A673 (cell line): ENCODE results near the gene METTL4. TPM values are rescaled to one million over a fixed set of nuclear protein-coding genes. Genes with fewer than 3 reads are reported as not detected.
"Not testable (repeated sequence)": the region's sequence is repeated elsewhere in the genome, so short reads cannot be mapped to it uniquely, and the experiment has no call there.

Source experiments
- BruUV-seq: library from RNA; stranded (reverse); fragments of 400-500 nt; replicated peaks from 2 replicates; lab custom pipeline; 2021; lab: Mats Ljungman, UMichigan
- CTCF ChIA-PET: fragments of 300-600 bp; sonication (Branson Sonifier 250); formaldehyde crosslinking; loops from one replicate; lab custom pipeline; 2022; ENCODE audit warnings: antibody characterized with exemption; lab: Charles Lee
- POLR2A ChIA-PET: fragments of 300-600 bp; sonication (Branson Sonifier 250); formaldehyde crosslinking; loops from one replicate; lab custom pipeline; 2022; ENCODE audit warnings: antibody characterized with exemption; ENCODE audit not compliant: low non-redundant PET; lab: Charles Lee
- DNase-seq: peaks from one replicate; pipeline ENCODE4 v3.0.0-alpha.2; 2015; ENCODE audit warnings: low spot score
- H3K27ac ChIP-seq: fragments of 200-600 bp; sonication (generic); 2 replicates; pipeline ENCODE4 v1.5.1; 2016; ENCODE audit warnings: mixed run types, low read depth, mild to moderate bottlenecking, mixed read lengths, antibody characterized with exemption, low read length; ENCODE audit not compliant: poor library complexity, severe bottlenecking
- H3K27me3 ChIP-seq: fragments of 200-600 bp; sonication (generic); replicated peaks from 2 replicates; pipeline ENCODE4 v1.6.1; 2017; ENCODE audit warnings: mixed run types, low read depth, mild to moderate bottlenecking, mixed read lengths, antibody characterized with exemption, low read length; ENCODE audit not compliant: insufficient read depth, poor library complexity
- H3K36me3 ChIP-seq: fragments of 200-600 bp; sonication (generic); 2 replicates; pipeline ENCODE4 v1.6.1; 2016; ENCODE audit warnings: mixed run types, mild to moderate bottlenecking, mixed read lengths, antibody characterized with exemption, low read length; ENCODE audit not compliant: insufficient read depth, poor library complexity, severe bottlenecking
- H3K4me1 ChIP-seq: fragments of 200-600 bp; sonication (generic); 2 replicates; pipeline ENCODE4 v1.6.1; 2017; ENCODE audit warnings: mixed run types, mild to moderate bottlenecking, mixed read lengths, antibody characterized with exemption, low read length; ENCODE audit not compliant: insufficient read depth, poor library complexity, severe bottlenecking
- H3K4me3 ChIP-seq: fragments of 200-600 bp; sonication (generic); 2 replicates; pipeline ENCODE4 v1.5.1; 2016; ENCODE audit warnings: low read depth, mixed run types, mild to moderate bottlenecking, mixed read lengths, low read length; ENCODE audit not compliant: poor library complexity, severe bottlenecking
- H3K9me3 ChIP-seq: fragments of 200-600 bp; sonication (generic); 2 replicates; pipeline ENCODE4 v1.6.1; 2016; ENCODE audit warnings: mixed run types, low read depth, mild to moderate bottlenecking, mixed read lengths, antibody characterized with exemption, low read length; ENCODE audit not compliant: poor library complexity, severe bottlenecking
- EZH2 ChIP-seq: fragments of 200-600 bp; sonication (generic); IDR thresholded peaks from 2 replicates; pipeline ENCODE4 v1.6.1; 2017; ENCODE audit warnings: borderline replicate concordance, low read depth, mild to moderate bottlenecking, mixed read lengths, antibody characterized with exemption, low read length; ENCODE audit not compliant: poor library complexity, severe bottlenecking
- intact Hi-C: fragments of 100-400 bp; cut with micrococcal nuclease; formaldehyde crosslinking; loops from one replicate; pipeline ENCODE4 v1.10.0; 2022; ENCODE audit not compliant: unreplicated experiment
- total RNA-seq: library from RNA; stranded (reverse); gene quantifications from 2 replicates; pipeline ENCODE4 v1.2.3, GENCODE V29; 2021
- TF ChIP-seq, protein P1 (sequence below): fragments of 300-800, 200-600 bp; sonication (generic); conservative IDR thresholded peaks from 2 replicates; pipeline ENCODE4 v1.5.1; 2017; ENCODE audit warnings: low read depth, mild to moderate bottlenecking, antibody characterized with exemption, low read length, moderate library complexity, mixed read lengths

Gene METTL4
- total RNA-seq, 1 experiment from 2014 or later: 26.4 TPM

DNA sequence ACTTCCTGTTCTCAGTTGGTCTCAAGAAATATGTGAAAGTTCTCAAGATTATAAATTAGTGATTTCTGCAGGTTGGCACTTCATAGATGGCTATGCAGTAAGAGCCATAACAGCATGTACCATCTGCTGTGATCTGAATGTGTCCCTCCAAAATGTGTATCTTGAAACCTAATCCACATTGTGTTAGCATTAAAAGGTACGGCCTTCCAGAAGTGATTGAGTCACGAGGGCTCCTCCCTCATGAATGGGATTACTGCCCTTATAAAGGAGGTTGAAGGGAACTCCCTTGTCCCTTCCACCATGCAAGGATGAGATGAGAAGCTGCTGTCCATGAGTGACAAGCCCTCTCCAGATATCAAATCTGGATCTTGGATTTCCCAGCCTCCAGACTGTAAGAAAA, 45.0 kb downstream of the METTL4 start:
- H3K36me3 ChIP-seq: no peaks in the 10 kb centered on the region

DNA sequence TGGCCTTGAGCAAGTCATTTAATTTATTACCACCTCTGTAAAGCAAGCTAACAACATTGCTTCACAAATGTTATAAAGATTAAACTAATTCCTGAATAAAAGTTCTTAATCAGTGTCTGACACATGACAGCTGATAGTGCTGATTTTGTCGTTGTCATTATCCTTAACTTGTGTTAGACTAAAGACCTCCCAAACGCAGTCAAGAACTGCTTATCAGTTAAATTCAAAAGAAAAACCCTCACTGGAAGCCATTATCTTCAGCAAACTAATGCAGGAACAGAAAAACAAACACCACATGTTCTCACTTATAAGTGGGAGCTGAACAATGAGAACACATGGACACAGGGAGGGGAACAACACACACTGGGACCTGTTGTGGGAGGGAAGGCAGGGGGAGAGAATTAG, 46.5 kb downstream of the METTL4 start:
- H3K27me3 ChIP-seq, H3K27ac ChIP-seq, H3K9me3 ChIP-seq, H3K36me3 ChIP-seq, DNase-seq, CTCF ChIA-PET, intact Hi-C loops, H3K4me3 ChIP-seq, BruUV-seq: not testable (repeated sequence)
- peaks cover 13% of the 10 kb centered on the region for H3K4me1 ChIP-seq
- POLR2A ChIA-PET: interaction anchor here (0.7 kb wide), 1 partner anchor 655 kb away, joined by 3 read pairs; no protein-coding TSS in a partner anchor

More for the DNA sequence above, 45.0 kb downstream of the METTL4 start:
- POLR2A ChIA-PET: no interaction called here
- H3K27ac ChIP-seq: no peak overlapping the region
- DNase-seq: no peak
- no peaks in the 10 kb centered on the region for H3K9me3 ChIP-seq
- H3K4me3 ChIP-seq: no peak overlapping the region
- peaks cover 13% of the 10 kb centered on the region for H3K4me1 ChIP-seq
- intact Hi-C loops: no loop called here
- TF ChIP-seq EZH2: no peak
- TF ChIP-seq, protein P1, sequence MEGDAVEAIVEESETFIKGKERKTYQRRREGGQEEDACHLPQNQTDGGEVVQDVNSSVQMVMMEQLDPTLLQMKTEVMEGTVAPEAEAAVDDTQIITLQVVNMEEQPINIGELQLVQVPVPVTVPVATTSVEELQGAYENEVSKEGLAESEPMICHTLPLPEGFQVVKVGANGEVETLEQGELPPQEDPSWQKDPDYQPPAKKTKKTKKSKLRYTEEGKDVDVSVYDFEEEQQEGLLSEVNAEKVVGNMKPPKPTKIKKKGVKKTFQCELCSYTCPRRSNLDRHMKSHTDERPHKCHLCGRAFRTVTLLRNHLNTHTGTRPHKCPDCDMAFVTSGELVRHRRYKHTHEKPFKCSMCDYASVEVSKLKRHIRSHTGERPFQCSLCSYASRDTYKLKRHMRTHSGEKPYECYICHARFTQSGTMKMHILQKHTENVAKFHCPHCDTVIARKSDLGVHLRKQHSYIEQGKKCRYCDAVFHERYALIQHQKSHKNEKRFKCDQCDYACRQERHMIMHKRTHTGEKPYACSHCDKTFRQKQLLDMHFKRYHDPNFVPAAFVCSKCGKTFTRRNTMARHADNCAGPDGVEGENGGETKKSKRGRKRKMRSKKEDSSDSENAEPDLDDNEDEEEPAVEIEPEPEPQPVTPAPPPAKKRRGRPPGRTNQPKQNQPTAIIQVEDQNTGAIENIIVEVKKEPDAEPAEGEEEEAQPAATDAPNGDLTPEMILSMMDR: no peak
- CTCF ChIA-PET: no interaction called here
- no peaks in the 10 kb centered on the region for H3K27me3 ChIP-seq
- no TSS peak for BruUV-seq

DNA sequence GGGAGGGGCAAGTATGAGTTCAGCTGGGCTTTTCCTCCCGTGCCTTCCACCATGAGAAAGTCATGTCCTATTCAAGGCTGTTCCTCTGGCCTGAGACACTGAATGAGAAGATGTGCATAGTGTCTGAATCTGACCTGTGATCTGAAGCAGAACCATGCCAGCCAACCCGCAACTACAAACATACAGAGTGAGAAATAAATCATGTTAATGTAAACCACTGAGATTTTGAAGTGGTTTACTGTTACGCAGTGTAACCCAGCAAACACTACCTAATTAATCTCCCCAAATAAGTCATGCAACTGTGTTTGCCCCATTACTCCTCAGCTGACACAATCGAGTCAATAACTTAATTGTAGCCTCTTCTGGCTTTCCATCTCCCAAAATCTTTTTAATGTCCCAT, 49.2 kb downstream of the METTL4 start:
- no peaks in the 10 kb centered on the region for H3K27me3 ChIP-seq
- intact Hi-C loops: no loop called here
- no peak for DNase-seq
- H3K9me3 ChIP-seq: no peaks in the 10 kb centered on the region
- TF ChIP-seq EZH2: no peak
- TF ChIP-seq, protein P1: no peak
- H3K4me1 ChIP-seq: no peaks in the 10 kb centered on the region
- no peaks in the 10 kb centered on the region for H3K36me3 ChIP-seq
- no peak overlapping the region for H3K4me3 ChIP-seq
- ChIA-PET POLR2A (no interaction called here), CTCF (no interaction called here)
- no peak overlapping the region for H3K27ac ChIP-seq
- no TSS peak for BruUV-seq

DNA sequence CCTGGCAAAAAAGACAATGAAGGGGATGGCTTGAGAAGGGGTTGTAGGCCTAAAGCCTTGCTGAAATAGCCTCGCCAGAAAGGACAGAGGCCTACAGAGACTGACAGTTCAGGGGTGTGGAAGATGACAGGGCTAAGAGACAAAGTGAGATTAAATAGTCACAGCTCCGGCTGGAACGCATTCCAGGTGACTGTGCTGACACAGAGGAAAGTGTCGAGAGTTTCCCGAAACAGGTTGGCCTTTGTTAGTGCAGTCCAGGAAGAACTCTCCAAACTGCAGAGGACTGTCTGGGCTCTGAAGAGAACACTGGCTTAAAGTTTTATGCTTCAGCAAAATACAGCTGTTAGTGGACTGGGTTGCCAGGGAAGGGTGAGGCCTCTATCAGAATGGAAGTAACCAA, 52.8 kb downstream of the METTL4 start:
- intact Hi-C loops: no loop called here
- CTCF ChIA-PET: no interaction called here

More for the DNA sequence above, 52.8 kb downstream of the METTL4 start:
- Histone ChIP-seq H3K9me3 (no peaks in the 10 kb centered on the region), H3K27me3 (no peaks in the 10 kb centered on the region), H3K4me1 (peaks cover 7% of the 10 kb centered on the region), H3K27ac (no peak overlapping the region), H3K4me3 (no peak overlapping the region), H3K36me3 (no peaks in the 10 kb centered on the region)
- TF ChIP-seq, protein P1: no peak
- no peak for TF ChIP-seq EZH2
- BruUV-seq: no TSS peak
- no peak for DNase-seq
- POLR2A ChIA-PET: no interaction called here
